Endothelial cell (in vitro differentiated cells): ENCODE measurements around the gene FBXO3. TPM values are rescaled to one million over a fixed set of nuclear protein-coding genes. Genes with fewer than 3 reads are reported as not detected.
A peak's percentile ranks its signal among the peaks of the same experiment; 100 is the strongest.
"Not testable (repeated sequence)": the region's sequence is repeated elsewhere in the genome, so short reads cannot be mapped to it uniquely, and the experiment has no call there.

Source experiments
- DNase-seq: peaks from one replicate; pipeline ENCODE4 v3.0.0; 2021; ENCODE audit warnings: low spot score
- H3K27ac Mint-ChIP-seq: one replicate; pipeline ENCODE4 v1.8.0; 2021; ENCODE audit warnings: mixed read lengths, inconsistent platforms; ENCODE audit not compliant: unreplicated experiment
- H3K27me3 Mint-ChIP-seq: one replicate; pipeline ENCODE4 v1.8.0; 2021; ENCODE audit warnings: mild to moderate bottlenecking, moderate library complexity, mixed read lengths, inconsistent platforms; ENCODE audit not compliant: unreplicated experiment
- H3K36me3 Mint-ChIP-seq: one replicate; pipeline ENCODE4 v1.8.0; 2021; ENCODE audit warnings: mild to moderate bottlenecking, low read depth, mixed read lengths, inconsistent platforms; ENCODE audit not compliant: unreplicated experiment
- H3K4me1 Mint-ChIP-seq: one replicate; pipeline ENCODE4 v1.8.0; 2021; ENCODE audit warnings: mild to moderate bottlenecking, mixed read lengths, inconsistent platforms; ENCODE audit not compliant: unreplicated experiment
- H3K4me3 Mint-ChIP-seq: one replicate; pipeline ENCODE4 v1.8.0; 2021; ENCODE audit warnings: mild to moderate bottlenecking, mixed read lengths, inconsistent platforms; ENCODE audit not compliant: unreplicated experiment
- H3K9me3 Mint-ChIP-seq: one replicate; pipeline ENCODE4 v1.8.0; 2021; ENCODE audit warnings: mixed read lengths, inconsistent platforms; ENCODE audit not compliant: unreplicated experiment
- CTCF ChIP-seq: fragments of 200-600 bp; sonication (generic); IDR thresholded peaks from one replicate; pipeline ENCODE4 v1.5.0; 2021; ENCODE audit warnings: antibody characterized with exemption; ENCODE audit not compliant: unreplicated experiment
- total RNA-seq: library from RNA; stranded (reverse); fragmentation: NEBNext Ultra II Directional; extraction: Animal tissue kit (Norgen Biotek cat#: 25700); gene quantifications from one replicate; pipeline ENCODE4 v1.2.1, GENCODE V29; 2021; ENCODE audit not compliant: unreplicated experiment

FBXO3 gene
- total RNA-seq, 1 donor from 2014 or later: 22.6 TPM

GRCh38 chr11:33708985-33709384 lies 65.3 kb downstream of the FBXO3 start:
- H3K4me1 Mint-ChIP-seq: peaks cover 8% of the 10 kb centered on the region
- H3K27me3 Mint-ChIP-seq: peaks cover 3% of the 10 kb centered on the region
- peaks cover 3% of the 10 kb centered on the region for H3K36me3 Mint-ChIP-seq
- TF ChIP-seq CTCF: no peak
- no peak overlapping the region for H3K27ac Mint-ChIP-seq
- DNase-seq: no peak
- H3K4me3 Mint-ChIP-seq: no peak overlapping the region
- no peaks in the 10 kb centered on the region for H3K9me3 Mint-ChIP-seq

DNA sequence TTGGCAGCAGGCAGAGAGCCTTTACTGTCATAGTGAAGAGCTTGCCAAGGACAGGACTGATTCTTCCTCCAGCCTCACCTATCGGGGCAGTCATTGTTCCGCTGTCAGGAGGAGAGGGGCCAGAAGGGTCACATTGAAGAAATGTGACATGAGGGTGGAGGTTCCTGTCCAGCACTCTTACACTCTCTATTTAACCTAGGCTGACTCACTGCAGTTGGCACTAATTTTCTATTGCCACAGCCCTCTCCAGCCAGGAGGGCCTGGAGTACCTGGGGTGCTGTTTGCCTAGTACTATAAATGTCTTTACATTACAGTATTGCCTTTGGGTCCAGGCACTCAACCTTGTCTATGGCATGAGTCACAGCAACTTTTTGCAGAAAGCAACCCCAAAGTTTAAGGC lies 66.5 kb downstream of the FBXO3 start:
- not testable (repeated sequence) for H3K27ac Mint-ChIP-seq, H3K4me3 Mint-ChIP-seq, DNase-seq, H3K9me3 Mint-ChIP-seq, H3K27me3 Mint-ChIP-seq, H3K4me1 Mint-ChIP-seq, H3K36me3 Mint-ChIP-seq

DNA sequence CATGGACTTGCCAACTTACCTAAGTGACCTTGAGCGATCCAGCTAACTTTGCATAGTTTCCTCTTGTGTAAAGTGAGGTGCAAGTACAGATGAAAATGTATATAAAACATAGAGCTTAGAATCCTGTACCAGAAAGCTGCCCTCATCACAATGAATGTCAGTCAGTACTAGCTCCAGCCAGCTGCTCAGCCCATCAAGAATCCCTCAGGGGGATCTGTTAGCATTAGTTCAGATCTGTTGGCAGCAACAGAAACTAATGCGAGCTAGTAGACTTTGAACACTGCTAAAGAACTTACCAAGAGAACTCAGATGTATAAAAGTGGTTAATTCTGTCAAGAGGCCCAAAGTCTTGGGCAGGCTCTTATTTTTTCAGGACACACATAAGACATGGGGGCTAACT lies 67.4 kb downstream of the FBXO3 start:
- Mint-ChIP-seq H3K36me3 (no peaks in the 10 kb centered on the region), H3K27me3 (peaks cover 3% of the 10 kb centered on the region), H3K4me3 (no peak overlapping the region), H3K27ac (no peak overlapping the region), H3K4me1 (peaks cover 8% of the 10 kb centered on the region), H3K9me3 (no peaks in the 10 kb centered on the region)
- no peak for TF ChIP-seq CTCF
- DNase-seq: no peak

- no peak for DNase-seq
- H3K27ac Mint-ChIP-seq: peak overlapping the region; percentile 15
- H3K4me3 Mint-ChIP-seq: no peak overlapping the region
- no peaks in the 10 kb centered on the region for H3K9me3 Mint-ChIP-seq
- peaks cover 10% of the 10 kb centered on the region for H3K4me1 Mint-ChIP-seq
- H3K27me3 Mint-ChIP-seq: peaks cover 3% of the 10 kb centered on the region
- no peak for TF ChIP-seq CTCF
- no peaks in the 10 kb centered on the region for H3K36me3 Mint-ChIP-seq
Measured at GRCh38 chr11:33706546-33706945, 67.8 kb downstream of the FBXO3 start.

- H3K27ac Mint-ChIP-seq: no peak overlapping the region
- TF ChIP-seq CTCF: no peak
- H3K27me3 Mint-ChIP-seq: peaks cover 12% of the 10 kb centered on the region
- no peaks in the 10 kb centered on the region for H3K9me3 Mint-ChIP-seq
- H3K36me3 Mint-ChIP-seq: no peaks in the 10 kb centered on the region
- H3K4me1 Mint-ChIP-seq: peaks cover 21% of the 10 kb centered on the region
- no peak overlapping the region for H3K4me3 Mint-ChIP-seq
- DNase-seq: no peak
Measured at GRCh38 chr11:33704240-33705002, 69.9 kb downstream of the FBXO3 start.
